MCF 10A (cell line): ENCODE data around the gene PPP2R5E. TPM values are rescaled to one million over a fixed set of nuclear protein-coding genes. Genes with fewer than 3 reads are reported as not detected.
A peak's percentile ranks its signal among the peaks of the same experiment; 100 is the strongest.

Experiments used
- BruUV-seq: library from RNA; stranded (reverse); fragments of 400-500 nt; replicated peaks from 2 replicates; lab custom pipeline; 2021; lab: Mats Ljungman, UMichigan
- CTCF ChIA-PET: fragments of 300-600 bp; sonication (Branson Sonifier 250); formaldehyde crosslinking; extraction: SDS; loops from one replicate; lab custom pipeline; 2021; ENCODE audit warnings: antibody characterized with exemption, inconsistent platforms; lab: Yijun Ruan, JAX
- POLR2A ChIA-PET: fragments of 300-600, 350-650 bp; sonication (Branson Sonifier 250); formaldehyde crosslinking; extraction: SDS; loops from one replicate; lab custom pipeline; 2020; ENCODE audit warnings: antibody characterized with exemption, inconsistent platforms; lab: Yijun Ruan, JAX
- DNase-seq: peaks from one replicate; pipeline ENCODE4 v3.0.0-alpha.2; 2018; ENCODE audit not compliant: unreplicated experiment
- H3K27ac Mint-ChIP-seq: one replicate; pipeline ENCODE4 v1.8.0; 2022; ENCODE audit warnings: mild to moderate bottlenecking, low read depth, mixed read lengths; ENCODE audit not compliant: unreplicated experiment
- H3K27me3 Mint-ChIP-seq: one replicate; pipeline ENCODE4 v1.8.0; 2022; ENCODE audit warnings: mixed read lengths; ENCODE audit not compliant: insufficient read depth, unreplicated experiment
- H3K36me3 Mint-ChIP-seq: one replicate; pipeline ENCODE4 v1.8.0; 2022; ENCODE audit warnings: mild to moderate bottlenecking, moderate library complexity, mixed read lengths; ENCODE audit not compliant: insufficient read depth, unreplicated experiment
- H3K4me1 Mint-ChIP-seq: one replicate; pipeline ENCODE4 v1.8.0; 2022; ENCODE audit warnings: mixed read lengths; ENCODE audit not compliant: insufficient read depth, unreplicated experiment
- H3K4me3 Mint-ChIP-seq: one replicate; pipeline ENCODE4 v1.8.0; 2022; ENCODE audit warnings: mild to moderate bottlenecking, moderate library complexity, mixed read lengths; ENCODE audit not compliant: unreplicated experiment
- H3K9me3 Mint-ChIP-seq: one replicate; pipeline ENCODE4 v1.8.0; 2022; ENCODE audit warnings: mixed read lengths; ENCODE audit not compliant: unreplicated experiment
- intact Hi-C: fragments of 100-400 bp; cut with micrococcal nuclease; formaldehyde crosslinking; loops from 2 replicates; pipeline ENCODE4 v1.14.1; 2022
- total RNA-seq: library from RNA; stranded (reverse); gene quantifications from 2 replicates; pipeline ENCODE4 v1.2.3, GENCODE V29; 2022
- TF ChIP-seq, protein P1 (sequence below): fragments of 200-600 bp; IDR thresholded peaks from one replicate; pipeline ENCODE4 v1.8.0; 2022; ENCODE audit warnings: antibody characterized with exemption, mild to moderate bottlenecking; ENCODE audit not compliant: unreplicated experiment

Gene PPP2R5E
- total RNA-seq, 1 experiment from 2014 or later, result 49.7 TPM

DNA sequence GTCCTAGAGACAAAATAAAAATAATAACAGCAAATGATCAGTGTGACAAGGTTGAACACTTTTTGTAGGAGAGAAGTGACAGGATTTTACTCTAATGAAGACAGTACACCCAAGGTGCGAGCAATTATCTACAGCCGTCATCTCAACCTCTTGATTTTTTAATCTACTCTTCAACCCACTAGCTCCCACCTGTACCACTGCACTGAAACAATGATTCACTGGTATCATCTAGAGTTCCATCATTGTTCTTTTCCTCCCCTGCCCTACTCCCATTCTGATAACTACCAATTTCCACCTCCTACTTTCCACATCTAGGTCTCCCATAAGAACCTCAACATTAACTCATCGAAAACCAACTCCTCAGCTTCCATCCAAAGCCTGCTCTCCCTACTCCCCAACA, 99.8 kb downstream of the PPP2R5E start:
- Mint-ChIP-seq H3K36me3 (no peaks in the 10 kb centered on the region), H3K4me1 (peaks cover 9% of the 10 kb centered on the region), H3K4me3 (no peak overlapping the region), H3K9me3 (no peaks in the 10 kb centered on the region), H3K27me3 (no peaks in the 10 kb centered on the region), H3K27ac (peak overlapping the region; percentile 32)
- POLR2A ChIA-PET, result interaction anchor here (0.9 kb wide), 1 partner anchor 100 kb away, joined by 3 read pairs; the partner anchor contains the start of gene PPP2R5E
- BruUV-seq, result no TSS peak
- intact Hi-C loops, result no loop called here
- CTCF ChIA-PET, result no interaction called here
- DNase-seq, result no peak
- TF ChIP-seq, protein P1, sequence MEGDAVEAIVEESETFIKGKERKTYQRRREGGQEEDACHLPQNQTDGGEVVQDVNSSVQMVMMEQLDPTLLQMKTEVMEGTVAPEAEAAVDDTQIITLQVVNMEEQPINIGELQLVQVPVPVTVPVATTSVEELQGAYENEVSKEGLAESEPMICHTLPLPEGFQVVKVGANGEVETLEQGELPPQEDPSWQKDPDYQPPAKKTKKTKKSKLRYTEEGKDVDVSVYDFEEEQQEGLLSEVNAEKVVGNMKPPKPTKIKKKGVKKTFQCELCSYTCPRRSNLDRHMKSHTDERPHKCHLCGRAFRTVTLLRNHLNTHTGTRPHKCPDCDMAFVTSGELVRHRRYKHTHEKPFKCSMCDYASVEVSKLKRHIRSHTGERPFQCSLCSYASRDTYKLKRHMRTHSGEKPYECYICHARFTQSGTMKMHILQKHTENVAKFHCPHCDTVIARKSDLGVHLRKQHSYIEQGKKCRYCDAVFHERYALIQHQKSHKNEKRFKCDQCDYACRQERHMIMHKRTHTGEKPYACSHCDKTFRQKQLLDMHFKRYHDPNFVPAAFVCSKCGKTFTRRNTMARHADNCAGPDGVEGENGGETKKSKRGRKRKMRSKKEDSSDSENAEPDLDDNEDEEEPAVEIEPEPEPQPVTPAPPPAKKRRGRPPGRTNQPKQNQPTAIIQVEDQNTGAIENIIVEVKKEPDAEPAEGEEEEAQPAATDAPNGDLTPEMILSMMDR, result no peak

DNA sequence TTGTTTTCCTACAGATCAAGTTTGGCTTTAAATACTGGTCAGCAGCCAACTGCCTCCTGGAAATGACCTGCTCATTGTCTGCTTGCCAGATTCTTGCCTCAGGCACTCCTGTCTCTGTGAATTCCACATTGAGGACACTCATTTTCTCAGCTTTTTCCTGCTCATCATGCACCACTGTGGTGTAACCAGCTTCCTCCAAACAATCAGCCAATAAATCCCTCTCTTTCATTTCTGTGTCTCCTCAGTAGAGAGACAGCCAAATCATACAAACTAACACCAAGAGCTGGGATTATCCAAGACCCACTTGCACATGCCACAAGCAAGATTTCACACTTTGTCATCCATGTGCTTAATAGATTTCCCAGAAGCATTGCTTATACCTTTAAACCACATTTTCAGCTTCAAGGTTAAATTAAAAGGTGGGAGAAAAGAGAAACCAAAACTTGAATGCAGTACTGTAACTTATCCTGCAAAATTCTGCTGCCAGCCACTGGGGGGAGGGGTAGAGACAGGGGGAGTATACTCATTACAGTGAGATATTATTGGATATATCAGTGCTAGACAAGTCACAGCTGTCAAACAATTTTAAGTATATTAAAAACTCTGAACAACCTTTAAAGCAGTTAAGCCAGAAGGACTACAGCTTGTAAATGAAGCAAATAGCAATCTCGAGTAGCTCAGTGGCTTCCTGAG, 105.0 kb downstream of the PPP2R5E start:
- CTCF ChIA-PET, result interaction anchor here (0.5 to 1.4 kb wide), 10 partner anchors 12 to 243 kb away, joined by 3 to 5 read pairs (median 3); no protein-coding TSS in a partner anchor
- Mint-ChIP-seq H3K27me3 (no peaks in the 10 kb centered on the region), H3K4me3 (peak overlapping the region; percentile 66), H3K27ac (peak overlapping the region; percentile 95), H3K9me3 (no peaks in the 10 kb centered on the region), H3K4me1 (peaks cover 32% of the 10 kb centered on the region), H3K36me3 (peaks cover 13% of the 10 kb centered on the region)
- POLR2A ChIA-PET, result interaction anchor here (0.7 to 2.4 kb wide), 19 partner anchors 9 to 1613 kb away, joined by 3 to 34 read pairs (median 4); partner anchors contain the start of genes PPP2R5E and WDR89
- TF ChIP-seq, protein P1, result no peak
- peak; percentile 99 for DNase-seq
- intact Hi-C loops, result loop anchor here (1.0 kb wide), 1 partner anchor 105 kb away; the partner anchor contains the start of gene PPP2R5E
- no TSS peak for BruUV-seq

DNA sequence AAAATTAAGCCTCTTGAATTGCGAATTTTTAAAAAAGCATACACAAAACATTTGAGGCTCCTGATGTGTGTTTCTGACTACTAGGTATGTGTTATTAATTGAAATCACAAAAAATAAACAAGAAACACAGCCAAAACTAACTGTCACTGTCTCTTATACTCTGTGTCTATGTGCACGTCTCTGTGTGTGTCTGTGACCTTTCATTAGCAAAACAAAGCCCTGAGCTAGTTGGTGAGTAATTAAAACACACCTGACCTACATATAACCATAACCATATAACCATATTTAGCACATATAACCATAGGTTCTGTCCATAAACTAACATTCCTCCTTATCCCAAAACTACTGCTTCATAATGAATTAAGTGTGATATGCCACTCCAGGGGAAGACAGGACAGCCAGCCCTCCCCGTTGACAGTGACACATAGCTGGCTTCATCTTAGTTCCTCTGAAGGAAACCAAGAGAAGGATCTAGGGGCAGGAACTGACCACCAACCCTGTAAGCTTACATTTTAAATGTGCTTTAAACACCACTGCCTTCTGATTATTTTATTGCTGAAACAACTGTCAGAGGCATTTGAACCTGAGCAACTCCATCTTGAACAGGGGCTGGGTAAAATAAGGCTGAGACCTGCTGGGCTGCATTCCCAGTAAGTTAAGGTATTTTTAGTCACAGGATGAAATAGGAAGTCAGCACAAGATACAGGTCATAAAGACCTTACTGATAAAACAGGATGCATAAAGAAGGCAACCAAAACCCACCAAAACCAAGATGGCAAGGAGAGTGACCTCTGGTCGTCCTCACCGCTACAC, 106.7 kb downstream of the PPP2R5E start:
- TF ChIP-seq, protein P1, result no peak
- Mint-ChIP-seq H3K27me3 (no peaks in the 10 kb centered on the region), H3K9me3 (no peaks in the 10 kb centered on the region), H3K27ac (peak overlapping the region; percentile 95), H3K4me1 (peaks cover 32% of the 10 kb centered on the region), H3K36me3 (peaks cover 13% of the 10 kb centered on the region), H3K4me3 (no peak overlapping the region)
- intact Hi-C loops, result no loop called here
- ChIA-PET POLR2A (interaction anchor here (0.7 to 1.4 kb wide), 3 partner anchors 32 to 107 kb away, joined by 3 to 4 read pairs (median 3); no protein-coding TSS in a partner anchor), CTCF (interaction anchor here (0.5 to 0.6 kb wide), 3 partner anchors 76 to 839 kb away, joined by 3 read pairs; no protein-coding TSS in a partner anchor)
- no TSS peak for BruUV-seq
- no peak for DNase-seq
